Epithelial cell of prostate (primary cell): Measurements from ENCODE around the gene NSRP1.
"Not testable (repeated sequence)": the region's sequence is repeated elsewhere in the genome, so short reads cannot be mapped to it uniquely, and the experiment has no call there.

ENCODE experiments used
- DNase-seq: peaks from one replicate; pipeline ENCODE4 v3.0.0-alpha.2; 2011; ENCODE audit warnings: low read depth, low spot score
- H3K27ac ChIP-seq: fragments of 450-650 bp; 2 replicates; pipeline ENCODE4 v1.5.1; 2017; ENCODE audit warnings: mild to moderate bottlenecking

NSRP1 gene

DNA sequence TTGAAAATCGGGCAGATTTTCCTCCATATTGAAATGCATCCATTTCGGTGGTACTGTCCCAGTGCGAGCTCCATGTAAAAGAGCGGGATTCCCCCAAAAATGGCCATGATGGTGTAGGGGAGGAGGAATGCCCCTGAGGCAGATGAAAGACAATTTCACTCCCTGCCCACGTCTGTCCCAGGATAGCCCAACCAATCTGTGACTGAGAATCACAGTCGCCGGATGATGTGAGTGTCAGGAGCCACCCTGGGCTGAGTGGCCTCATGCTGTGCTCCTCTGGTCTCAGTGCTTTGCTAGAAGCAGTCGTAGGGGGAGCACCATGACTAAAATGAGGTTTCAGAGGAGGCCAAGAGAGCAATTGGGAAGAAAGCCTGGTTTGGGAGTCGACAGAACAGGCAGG, 102.2 kb downstream of the NSRP1 start:
- no peak overlapping the region for H3K27ac ChIP-seq
- DNase-seq, result no peak

- DNase-seq, result no peak
Measured at GRCh38 chr17:30219315-30219714, 102.7 kb downstream of the NSRP1 start.

DNA sequence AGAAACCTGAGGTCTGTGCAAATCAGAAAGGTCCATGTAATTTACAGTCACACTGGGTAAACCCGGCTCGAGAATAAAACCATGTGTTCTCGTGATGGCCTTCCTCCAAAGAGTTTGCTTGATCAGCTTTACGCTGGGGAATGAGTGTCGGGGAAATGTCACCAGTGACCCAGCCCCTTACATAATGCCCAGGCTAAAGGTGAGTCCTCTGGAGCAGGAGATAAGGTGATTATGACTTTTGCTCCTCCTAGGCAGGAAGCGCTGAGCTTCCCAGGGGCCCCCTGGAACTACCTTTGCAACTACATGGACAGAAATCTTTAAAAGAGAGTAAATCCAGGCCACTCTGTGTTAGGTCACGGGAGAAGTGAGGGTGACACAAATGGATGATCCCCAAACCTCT, 103.2 kb downstream of the NSRP1 start:
- DNase-seq, result no peak
- no peak overlapping the region for H3K27ac ChIP-seq

More at GRCh38 chr17:30219315-30219714, 102.7 kb downstream of the NSRP1 start:
- no peak overlapping the region for H3K27ac ChIP-seq

DNA sequence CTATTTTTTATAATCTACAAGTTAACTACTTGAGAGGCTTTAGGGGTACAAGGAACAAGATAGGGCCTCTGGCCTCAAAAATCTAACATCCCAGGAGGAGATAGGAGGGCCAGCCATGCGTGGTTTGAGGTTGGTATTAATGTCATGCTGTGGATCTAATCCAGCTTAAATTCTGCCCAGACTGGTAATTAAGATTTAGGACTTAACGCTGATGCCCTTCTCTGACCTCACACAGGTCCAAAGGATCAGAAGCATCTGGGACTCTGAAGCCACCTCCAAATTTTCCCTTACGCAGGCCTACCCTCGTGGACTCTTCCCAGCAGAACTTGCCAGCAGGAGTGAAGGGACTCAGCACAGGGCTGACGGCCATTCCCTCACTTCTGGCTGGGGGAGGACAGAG, 103.8 kb downstream of the NSRP1 start:
- H3K27ac ChIP-seq, result no peak overlapping the region
- no peak for DNase-seq

DNA sequence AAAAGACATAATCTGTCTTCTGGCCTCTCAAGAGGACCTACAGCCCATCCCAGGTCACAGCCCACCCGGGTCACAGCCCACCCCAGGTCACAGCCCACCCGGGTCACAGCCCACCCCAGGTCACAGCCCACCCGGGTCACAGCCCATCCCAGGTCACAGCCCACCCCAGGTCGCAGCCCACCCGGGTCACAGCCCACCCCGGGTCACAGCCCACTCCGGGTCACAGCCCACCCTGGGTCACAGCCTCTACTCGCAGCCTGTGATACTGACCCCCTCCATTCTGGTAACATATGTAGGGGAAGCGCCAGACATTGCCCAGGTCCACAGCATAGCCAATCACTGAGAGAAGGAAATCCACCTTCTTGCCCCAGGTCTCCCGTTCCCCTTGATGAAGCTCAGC, 104.7 kb downstream of the NSRP1 start:
- H3K27ac ChIP-seq, result no peak overlapping the region
- no peak for DNase-seq

GRCh38 chr17:30222251-30222650, 105.6 kb downstream of the NSRP1 start:
- no peak for DNase-seq
- H3K27ac ChIP-seq, result no peak overlapping the region

DNA sequence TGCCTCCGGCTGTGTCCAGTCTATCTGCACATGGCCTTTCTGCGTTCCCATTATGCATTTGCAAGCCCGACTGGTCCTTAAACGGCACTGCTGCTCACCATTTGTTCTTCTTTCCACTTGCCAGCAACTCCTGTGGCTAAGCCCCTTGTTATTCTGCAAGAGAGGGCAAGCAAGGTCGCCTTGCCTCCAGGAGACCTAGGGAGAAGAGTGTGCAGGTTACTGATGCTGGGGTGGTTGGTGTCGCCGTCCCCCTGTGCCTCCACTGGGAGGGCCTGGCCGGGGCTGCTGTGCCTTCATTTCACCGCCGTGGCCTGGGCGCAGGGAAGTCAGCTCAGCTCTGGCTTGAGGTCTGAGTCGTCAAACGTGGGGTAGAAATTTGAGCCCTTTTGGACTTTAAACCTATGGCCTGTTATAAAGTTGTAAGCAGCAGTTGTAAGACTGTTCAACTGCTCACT, 106.1 kb downstream of the NSRP1 start:
- no peak for DNase-seq
- no peak overlapping the region for H3K27ac ChIP-seq

DNA sequence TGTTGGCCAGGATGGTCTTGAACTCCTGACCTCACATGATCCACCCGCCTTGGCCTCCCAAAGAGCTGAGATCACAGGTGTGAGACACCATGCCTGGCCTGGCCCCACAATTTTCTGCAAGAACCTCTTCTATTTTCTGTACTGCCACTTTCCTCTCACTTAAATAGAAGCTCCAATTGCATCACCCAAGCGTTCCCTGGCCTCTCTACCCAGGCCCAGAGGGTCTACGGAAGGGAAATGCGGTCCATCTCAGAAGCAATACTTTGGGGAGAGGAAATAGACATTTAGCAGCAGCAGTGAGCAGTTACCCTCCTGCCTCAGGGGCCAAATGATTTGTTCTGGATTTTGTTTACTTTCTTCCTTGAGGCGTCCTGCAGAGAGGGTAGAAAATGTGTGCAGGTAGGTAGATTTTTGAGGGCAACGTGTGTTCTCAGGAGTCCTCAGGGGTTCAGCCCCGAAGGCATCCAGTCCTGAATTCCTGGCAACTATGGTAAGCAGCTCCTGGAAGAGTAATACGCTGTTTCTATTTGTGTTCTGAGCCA, 107.9 kb downstream of the NSRP1 start:
- no peak overlapping the region for H3K27ac ChIP-seq
- DNase-seq, result no peak

- H3K27ac ChIP-seq, result no peak overlapping the region
- peak; percentile 16 for DNase-seq
Measured at GRCh38 chr17:30225112-30225511, 108.5 kb downstream of the NSRP1 start.

DNA sequence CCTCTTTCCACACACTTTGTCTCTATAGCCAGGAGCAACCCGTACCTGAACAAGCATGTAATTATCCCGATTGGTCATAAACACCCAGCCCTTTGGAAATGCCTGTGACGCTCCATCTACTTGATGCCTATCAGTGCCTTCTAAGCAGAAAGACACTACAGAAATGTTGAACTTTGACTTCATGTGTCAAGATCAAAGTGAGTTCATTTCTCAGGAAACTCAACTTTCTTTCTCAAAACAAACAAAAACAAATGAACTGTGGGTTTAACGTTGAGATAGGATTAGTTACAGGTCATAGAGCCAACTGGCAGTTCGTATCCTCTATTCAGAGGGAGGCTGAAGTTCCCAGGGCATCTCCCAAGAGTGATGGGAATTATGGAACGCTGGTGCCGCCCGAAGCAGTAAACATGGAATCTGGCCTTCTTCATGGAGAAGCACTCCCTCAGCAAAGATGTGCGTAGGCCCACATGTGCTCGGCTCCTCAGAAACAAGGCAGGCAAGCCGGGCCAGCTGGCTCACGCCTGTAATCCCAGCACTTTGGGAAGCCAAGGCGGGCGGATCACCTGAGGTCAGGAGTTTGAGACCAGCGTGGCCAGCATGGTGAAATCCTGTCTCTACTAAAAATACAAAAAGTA, 109.4 kb downstream of the NSRP1 start:
- DNase-seq, result no peak
- H3K27ac ChIP-seq, result no peak overlapping the region

GRCh38 chr17:30226878-30227277, 110.3 kb downstream of the NSRP1 start:
- DNase-seq, result no peak
- no peak overlapping the region for H3K27ac ChIP-seq

- no peak overlapping the region for H3K27ac ChIP-seq
Measured at GRCh38 chr17:30228011-30228410, 111.4 kb downstream of the NSRP1 start.

DNA sequence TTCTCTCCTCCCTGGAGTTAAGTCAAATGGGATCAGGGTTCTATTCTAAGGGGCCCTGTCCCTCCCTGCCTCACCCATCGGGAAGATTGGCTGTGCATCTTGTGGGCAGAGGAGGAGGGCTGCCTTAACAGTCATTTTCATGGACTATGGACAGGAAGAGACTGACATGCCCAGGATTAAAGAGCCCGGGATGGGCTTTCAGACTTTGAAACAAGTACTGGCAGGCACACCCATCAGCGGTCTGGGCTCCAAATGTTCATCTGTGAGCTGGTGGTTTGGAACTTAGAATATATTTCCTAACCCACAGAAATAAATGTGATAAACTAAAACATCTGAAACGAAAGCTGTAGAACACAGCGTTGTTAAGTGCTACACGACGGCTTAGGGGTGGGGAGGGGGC, 112.4 kb downstream of the NSRP1 start:
- H3K27ac ChIP-seq, result peak overlapping the region; percentile 32
- DNase-seq, result no peak

More at GRCh38 chr17:30228011-30228410, 111.4 kb downstream of the NSRP1 start:
- no peak for DNase-seq

DNA sequence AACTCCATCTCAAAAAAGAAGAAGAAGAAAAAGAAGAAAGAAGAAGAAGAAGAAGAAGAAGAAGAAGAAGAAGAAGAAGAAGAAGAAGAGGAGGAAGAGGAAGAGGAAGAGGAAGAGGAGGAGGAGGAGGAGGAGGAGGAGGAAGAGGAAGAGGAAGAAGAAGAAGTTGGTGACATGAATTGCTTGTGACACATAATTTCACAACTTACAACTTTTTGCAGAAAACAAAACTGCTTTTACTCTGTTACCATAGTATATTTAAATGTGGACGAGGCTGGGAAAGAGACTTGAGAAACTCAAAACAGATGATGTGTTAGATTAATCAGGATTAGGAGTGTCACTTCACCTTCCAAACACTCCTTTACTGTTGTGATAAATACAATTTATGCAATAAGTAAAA, 113.4 kb downstream of the NSRP1 start:
- DNase-seq, H3K27ac ChIP-seq: not testable (repeated sequence)

DNA sequence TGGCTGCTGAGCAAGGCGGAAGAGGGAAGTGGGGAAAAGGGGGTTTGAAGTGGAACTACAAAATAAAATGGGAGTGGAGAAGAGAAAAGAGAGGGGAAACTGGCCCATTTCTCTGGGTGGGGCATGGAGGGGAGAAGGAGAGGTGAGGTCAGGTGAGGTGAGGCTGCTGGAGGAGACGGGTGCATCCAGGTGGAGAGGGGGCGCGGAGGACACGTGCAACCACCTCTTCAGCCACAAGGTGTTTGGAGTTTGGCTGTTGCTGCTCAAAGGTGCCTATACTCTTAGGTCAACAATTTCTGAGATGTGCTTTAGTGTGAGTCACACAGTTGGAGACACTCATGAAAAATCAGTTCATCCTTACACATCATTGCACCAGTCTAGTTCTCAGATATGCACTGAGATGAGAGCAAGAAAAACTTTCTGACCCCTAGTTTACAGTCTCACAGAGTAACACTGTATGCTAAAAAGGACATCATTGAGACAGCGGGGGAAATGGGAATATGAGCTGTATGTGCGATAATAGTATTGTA, 114.0 kb downstream of the NSRP1 start:
- H3K27ac ChIP-seq, result peak overlapping the region; percentile 35
- no peak for DNase-seq

DNA sequence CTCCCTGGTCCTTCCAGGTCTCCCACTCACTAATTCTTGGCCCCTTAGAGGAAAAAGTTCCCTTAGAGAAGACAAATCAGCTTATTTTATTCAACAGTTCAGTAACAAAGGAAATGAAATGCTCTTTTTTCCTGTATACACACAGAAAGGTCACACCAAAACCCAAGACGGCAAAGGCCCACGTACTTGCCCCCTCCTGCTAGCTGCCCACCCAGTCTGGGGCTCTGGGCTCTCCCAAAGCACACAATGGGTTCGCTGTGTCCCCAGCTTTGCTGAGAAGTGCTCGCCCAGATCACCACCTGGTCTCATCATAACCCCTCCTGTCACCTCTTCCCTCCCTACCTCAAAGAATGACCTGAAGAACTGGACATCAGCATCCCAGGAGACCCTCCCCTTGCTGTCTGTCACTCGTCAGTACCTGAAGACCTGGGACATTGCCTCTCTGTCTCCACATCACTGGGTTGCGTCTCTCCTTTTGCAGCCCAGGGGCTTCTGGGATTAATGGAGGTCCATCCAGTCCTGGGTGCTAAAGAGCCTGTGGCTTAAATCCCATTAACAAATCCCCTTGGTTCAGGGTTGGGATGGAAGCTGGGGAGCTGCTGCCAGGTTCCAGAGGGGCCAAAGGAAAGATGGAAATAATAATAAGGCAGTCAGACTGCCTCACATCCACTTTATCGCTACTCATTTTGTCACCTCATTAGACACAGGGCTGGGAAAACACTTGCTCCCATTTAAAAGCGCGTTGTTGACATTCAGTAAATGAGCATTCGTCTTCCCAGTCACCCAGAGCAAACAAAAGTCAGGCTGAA, 115.6 kb downstream of the NSRP1 start:
- DNase-seq, result no peak
- H3K27ac ChIP-seq, result no peak overlapping the region

DNA sequence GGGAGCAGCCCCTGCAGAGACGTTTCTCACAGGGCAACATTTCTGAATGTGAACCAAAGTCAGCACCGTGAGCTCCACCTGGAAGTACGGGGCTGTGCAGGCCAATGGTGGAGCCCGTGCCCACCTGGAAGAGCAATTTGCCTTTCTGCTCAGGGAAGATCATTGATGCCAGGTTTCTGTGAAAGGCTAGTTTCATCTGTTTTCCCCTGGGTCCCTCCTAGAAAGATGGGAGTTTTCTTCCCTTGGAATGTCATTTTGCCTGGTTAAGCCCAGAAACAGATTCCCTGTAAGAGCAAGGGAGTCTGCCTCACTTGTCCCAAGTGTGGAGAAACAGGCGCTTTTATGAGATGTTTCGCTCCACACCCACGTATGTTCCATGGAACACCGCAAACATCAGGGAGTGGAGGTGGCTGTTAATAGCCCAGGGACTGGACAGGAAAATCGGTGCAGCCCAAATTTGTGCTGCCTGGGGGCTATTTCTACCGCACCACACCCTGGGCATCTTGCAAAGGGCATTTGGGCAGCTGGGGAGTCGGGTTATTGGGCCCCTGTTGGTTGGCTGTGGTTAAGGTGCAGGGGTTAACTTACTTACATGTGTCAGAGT, 116.3 kb downstream of the NSRP1 start:
- H3K27ac ChIP-seq, result no peak overlapping the region
- no peak for DNase-seq

- no peak for DNase-seq
Measured at GRCh38 chr17:30234296-30234695, 117.7 kb downstream of the NSRP1 start.

DNA sequence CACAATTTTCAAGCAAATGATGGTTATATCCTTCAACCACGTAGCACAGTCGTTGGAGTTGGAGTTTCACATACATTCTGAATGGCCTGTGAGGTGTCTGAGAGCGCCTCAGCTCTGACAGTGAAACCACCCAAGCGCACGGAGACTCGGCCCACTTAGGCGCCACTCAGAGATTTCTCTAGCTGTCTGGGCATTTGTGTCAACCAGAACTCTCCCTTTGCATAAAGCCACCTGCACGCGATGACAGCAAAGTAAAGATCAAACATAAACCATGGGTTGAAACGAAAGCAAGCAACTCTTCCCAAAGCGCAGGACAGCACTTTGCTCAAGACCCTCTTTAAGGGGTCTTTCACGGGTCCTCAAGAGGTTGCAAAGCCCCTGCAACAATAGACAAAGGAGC, 118.3 kb downstream of the NSRP1 start:
- DNase-seq, result no peak

More at GRCh38 chr17:30234296-30234695, 117.7 kb downstream of the NSRP1 start:
- no peak overlapping the region for H3K27ac ChIP-seq

DNA sequence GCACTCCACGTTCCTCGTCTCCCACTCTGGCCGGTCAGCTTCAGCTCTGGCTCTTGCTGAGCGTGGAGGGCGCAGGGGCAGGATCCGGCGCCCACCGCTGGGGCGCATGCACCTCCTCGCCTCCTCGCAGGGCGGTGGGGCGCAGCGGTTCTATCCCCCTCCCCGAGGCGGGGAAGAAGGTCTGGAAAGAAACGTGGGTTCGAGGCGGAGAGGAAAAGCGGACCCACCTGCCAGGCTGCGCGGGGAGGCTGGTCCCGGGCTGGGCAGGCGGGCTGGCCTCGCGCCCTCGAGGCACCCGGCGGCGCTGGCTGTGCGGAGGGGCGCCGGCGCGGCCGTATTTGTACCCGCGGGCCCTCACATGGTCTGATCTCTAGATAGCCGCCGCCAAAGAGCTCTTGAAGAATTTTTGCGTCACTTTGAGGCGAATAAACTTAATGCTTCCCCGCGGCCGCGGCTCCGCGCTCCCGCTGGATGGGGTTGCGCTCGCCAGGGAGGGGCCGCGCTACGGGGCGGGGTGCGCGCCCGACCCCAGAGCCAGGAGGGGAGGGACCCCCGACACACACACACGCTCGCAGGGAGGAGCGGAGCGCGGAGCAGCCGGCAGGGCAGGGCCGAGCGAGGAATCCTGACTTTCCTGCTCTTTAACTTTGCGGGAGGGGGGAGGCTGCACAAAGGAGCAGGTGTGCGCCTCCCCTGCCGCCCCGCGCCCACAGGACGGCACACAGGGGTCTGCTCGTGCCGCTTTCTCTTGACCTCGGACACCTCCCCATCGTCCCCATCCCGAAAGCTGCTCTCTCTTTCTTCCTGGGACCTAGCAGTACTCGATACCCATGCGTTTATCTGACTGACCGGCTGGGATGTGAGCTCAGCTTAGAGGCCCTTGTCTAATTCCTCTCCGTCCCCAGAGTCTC, 119.0 kb downstream of the NSRP1 start, which contains the start of gene SLC6A4:
Gene SLC6A4 (minus strand): TSS at position 312 of the 911 bp plus-strand sequence. CDS start 13,739 bp downstream, outside the sequence.
- DNase-seq, result no peak

More for the DNA sequence above, 118.3 kb downstream of the NSRP1 start:
- H3K27ac ChIP-seq, result no peak overlapping the region

More for the DNA sequence above, 119.0 kb downstream of the NSRP1 start, which contains the start of gene SLC6A4:
- H3K27ac ChIP-seq, result no peak within 1 kb of the TSS
